Spleen (tissue), 11 donors: Measurements from ENCODE around the gene UBE3B. TPM values are rescaled to one million over a fixed set of nuclear protein-coding genes. Genes with fewer than 3 reads are reported as not detected.
A peak's percentile ranks its signal among the peaks of the same experiment; 100 is the strongest.

Experiments used
- DNase-seq: peaks from one replicate; pipeline ENCODE4 v3.0.0-alpha.2; 2020
- H3K27ac ChIP-seq, 8 donors: fragments of 200-600 bp; sonication (generic) in 7 of 8; 1 replicate in 4 of 8; 2 replicates in 4 of 8; pipeline versions ENCODE4 v1.5.0 to v1.8.0; 2016 to 2021; ENCODE audit warnings: inconsistent platforms in 4 of 8, mild to moderate bottlenecking in 4 of 8, moderate library complexity in 1 of 8
- H3K27me3 ChIP-seq, 7 donors: fragments of 200-600 bp; sonication (generic) in 6 of 7; replicated peaks in 1 of 7; 1 replicate in 4 of 7; 2 replicates in 3 of 7; pipeline versions ENCODE4 v1.5.0 to v1.8.0; 2016 to 2021; ENCODE audit warnings: inconsistent platforms in 3 of 7, mild to moderate bottlenecking in 1 of 7
- H3K36me3 ChIP-seq, 6 donors: fragments of 200-600 bp; sonication (generic) in 5 of 6; 1 replicate in 4 of 6; 2 replicates in 2 of 6; pipeline versions ENCODE4 v1.5.0 to v1.8.0; 2016 to 2021; ENCODE audit warnings: inconsistent platforms in 2 of 6
- H3K4me1 ChIP-seq, 6 donors: fragments of 200-600 bp; sonication (generic) in 5 of 6; 1 replicate in 3 of 6; 2 replicates in 3 of 6; pipeline versions ENCODE4 v1.5.0 to v1.8.0; 2016 to 2021; ENCODE audit warnings: inconsistent platforms in 3 of 6
- H3K4me3 ChIP-seq, 8 donors: fragments of 200-600 bp; sonication (generic) in 7 of 8; 1 replicate in 4 of 8; 2 replicates in 4 of 8; pipeline versions ENCODE4 v1.5.0 to v1.8.0; 2016 to 2021; ENCODE audit warnings: inconsistent platforms in 4 of 8, mild to moderate bottlenecking in 4 of 8, moderate library complexity in 2 of 8
- H3K9me3 ChIP-seq, 8 donors: fragments of 200-600 bp; sonication (generic) in 7 of 8; 1 replicate in 4 of 8; 2 replicates in 4 of 8; pipeline versions ENCODE4 v1.5.0 to v1.8.0; 2016 to 2021; ENCODE audit warnings: inconsistent platforms in 4 of 8
- CTCF ChIP-seq, 11 experiments: fragments of 200-600 bp in 7 of 11; fragments of 450-650 bp in 4 of 11; sonication (generic) in 4 of 11; IDR thresholded peaks in 8 of 11; conservative IDR thresholded peaks in 3 of 11; 1 replicate in 7 of 11; 2 replicates in 4 of 11; pipeline versions ENCODE4 v1.4.0 to v1.8.0; 2016 to 2021; ENCODE audit warnings: antibody characterized with exemption in 11 of 11, inconsistent platforms in 4 of 11, mild to moderate bottlenecking in 1 of 11
- POLR2A ChIP-seq, 3 donors: fragments of 450-650 bp; IDR thresholded peaks; one replicate each; pipeline ENCODE4 v1.5.1; 2017; ENCODE audit warnings: antibody characterized with exemption in 3 of 3, mild to moderate bottlenecking in 1 of 3
- POLR2AphosphoS5 ChIP-seq, 3 donors: sonication (generic); formaldehyde crosslinking; IDR thresholded peaks; one replicate each; pipeline ENCODE4 v1.5.1; 2017; ENCODE audit warnings: antibody characterized with exemption in 3 of 3
- WGBS, 5 donors: extraction: QIAGEN DNeasy Blood & Tissue Kit in 3 of 5; methylation state at CpG; one replicate each; pipeline versions ENCODE4 v1.1.5 to v1.1.7; 2013 to 2018; 5-methylcytosine and 5-hydroxymethylcytosine counted together
- intact Hi-C: fragments of 100-400 bp; cut with DNase I; formaldehyde crosslinking; loops from one replicate; pipeline ENCODE4 v1.15.0; 2023; ENCODE audit warnings: low total_unique reads
- polyA plus RNA-seq, 3 donors: library from polyadenylated mRNA; stranded (reverse); fragments of 200-250 nt; gene quantifications; one replicate each; pipeline ENCODE4 v1.2.1, GENCODE V29; 2013
- total RNA-seq, 7 donors: library from RNA; depleted of rRNA in 3 of 7; stranded (reverse); fragments of >200 nt in 3 of 7; fragmentation: NEBNext Ultra II Directional in 4 of 7; extraction: Animal tissue kit (Norgen Biotek cat#: 25700) in 4 of 7; gene quantifications; one replicate each; pipeline versions ENCODE4 v1.1.0 to v1.2.1, GENCODE V29; 2016 to 2021
- donor health status: healthy with polysubstance abuse.
- donor health status: DM: no; HTN: no; CAD: no; lungs with moderate emphysema.
- donor health status: DM: no; HTN: no; CAD: no.
- donor health status: Bipolar disorder and iron deficiency.
- donor health status: healthy.
- donor health status: DM: no; HTN: no; CAD: no.
- donor health status: DM: yes; HTN: yes; CAD: no.

The UBE3B gene
- total and polyA plus RNA-seq, 10 donors = 5.7 to 63.1 (median 42.3) TPM

GRCh38 chr12:109446869-109447268 is 30.6 kb upstream of the UBE3B start:
- Histone ChIP-seq H3K36me3 (peaks cover 0 to 95% (median 49%) of the 10 kb centered on the region in 6 donors), H3K27ac (no peak overlapping the region), H3K27me3 (no peaks in the 10 kb centered on the region), H3K9me3 (no peaks in the 10 kb centered on the region), H3K4me3 (no peak overlapping the region), H3K4me1 (peaks cover 0 to 32% (median 9%) of the 10 kb centered on the region in 6 donors)
- 77 to 89% (median 80%) methylated on average over 8 of the region's 8 CpGs for WGBS, 5 donors
- intact Hi-C loops = no loop called here
- DNase-seq = no peak
- TF ChIP-seq POLR2AphosphoS5 (IDR thresholded peaks at IDR 0.05) (no peak), POLR2A (IDR thresholded peaks at IDR 0.05) (no peak), CTCF (IDR thresholded peaks at IDR 0.05 in 8 of 11, conservative IDR thresholded peaks at IDR 0.05 in 3 of 11) (no peak)

GRCh38 chr12:109447482-109447881 is 30.0 kb upstream of the UBE3B start:
- peaks cover 0 to 38% (median 11%) of the 10 kb centered on the region in 6 donors for H3K4me1 ChIP-seq
- TF ChIP-seq POLR2AphosphoS5 (IDR thresholded peaks at IDR 0.05) = no peak
- TF ChIP-seq POLR2A (IDR thresholded peaks at IDR 0.05) = no peak
- no peak for TF ChIP-seq CTCF (IDR thresholded peaks at IDR 0.05 in 8 of 11, conservative IDR thresholded peaks at IDR 0.05 in 3 of 11)
- H3K27me3 ChIP-seq = no peaks in the 10 kb centered on the region
- H3K27ac ChIP-seq = no peak overlapping the region
- intact Hi-C loops = no loop called here
- 74 to 88% (median 82%) methylated on average over 8 to 9 of the region's 9 CpGs for WGBS, 5 donors
- H3K36me3 ChIP-seq = peaks cover 0 to 95% (median 55%) of the 10 kb centered on the region in 6 donors
- DNase-seq = no peak
- no peak overlapping the region for H3K4me3 ChIP-seq
- H3K9me3 ChIP-seq = no peaks in the 10 kb centered on the region

GRCh38 chr12:109448272-109448671 is 29.2 kb upstream of the UBE3B start:
- intact Hi-C loops = no loop called here
- no peaks in the 10 kb centered on the region for H3K9me3 ChIP-seq
- 76 to 94% (median 82%) methylated on average over 5 of the region's 5 CpGs for WGBS, 5 donors
- H3K4me3 ChIP-seq = no peak overlapping the region
- peaks cover 0 to 38% (median 11%) of the 10 kb centered on the region in 6 donors for H3K4me1 ChIP-seq
- no peak for TF ChIP-seq POLR2A (IDR thresholded peaks at IDR 0.05)
- TF ChIP-seq CTCF (IDR thresholded peaks at IDR 0.05 in 8 of 11, conservative IDR thresholded peaks at IDR 0.05 in 3 of 11) = no peak
- no peak for TF ChIP-seq POLR2AphosphoS5 (IDR thresholded peaks at IDR 0.05)
- H3K27me3 ChIP-seq = no peaks in the 10 kb centered on the region
- H3K36me3 ChIP-seq = peaks cover 0 to 100% (median 63%) of the 10 kb centered on the region in 6 donors
- H3K27ac ChIP-seq = peak overlapping the region in 1 of 8 donors; percentile 10
- DNase-seq = no peak

GRCh38 chr12:109448707-109449390 is 28.6 kb upstream of the UBE3B start:
- WGBS, 5 donors = 91 to 97% (median 92%) methylated on average over 8 of the region's 8 CpGs
- Histone ChIP-seq H3K9me3 (no peaks in the 10 kb centered on the region), H3K27ac (no peak overlapping the region), H3K4me1 (peaks cover 0 to 38% (median 11%) of the 10 kb centered on the region in 6 donors), H3K27me3 (no peaks in the 10 kb centered on the region), H3K4me3 (no peak overlapping the region), H3K36me3 (peaks cover 0 to 100% (median 68%) of the 10 kb centered on the region in 6 donors)
- intact Hi-C loops = no loop called here
- TF ChIP-seq POLR2A (IDR thresholded peaks at IDR 0.05) (no peak), POLR2AphosphoS5 (IDR thresholded peaks at IDR 0.05) (no peak), CTCF (IDR thresholded peaks at IDR 0.05 in 8 of 11, conservative IDR thresholded peaks at IDR 0.05 in 3 of 11) (no peak)
- DNase-seq = no peak
